ENCODE measurements around the gene ANKRD60. TPM values are rescaled to one million over a fixed set of nuclear protein-coding genes. Genes with fewer than 3 reads are reported as not detected.

ANKRD60 gene
- total RNA-seq, 2 donors from 2014 or later, result not detected

GRCh38 chr20:58233393-58233792 is 4.9 kb upstream of the ANKRD60 start:
- Histone ChIP-seq H3K4me3 (no peak overlapping the region), H3K4me1 (peaks cover 6% of the 10 kb centered on the region), H3K9me3 (no peaks in the 10 kb centered on the region), H3K27me3 (peaks cover 0 to 8% of the 10 kb centered on the region in 2 donors), H3K36me3 (replicated peaks in 1 of 2; ENCODE audit: insufficient read depth in 1 of 2, low read depth in 2 of 2) (peaks cover 0 to 2% of the 10 kb centered on the region in 2 donors), H3K27ac (no peak overlapping the region)
- intact Hi-C loops (cut with DNase I), result loop anchor here (10.0 kb wide), 1 partner anchor 461 kb away; the partner anchor contains the start of gene NPEPL1
- TF ChIP-seq POLR2A (IDR thresholded peaks at IDR 0.05) (no peak), CTCF (IDR thresholded peaks at IDR 0.05) (no peak)
- DNase-seq (no peak), ATAC-seq (no peak)
- WGBS, 2 donors, result 87 to 88% methylated on average over 8 of the region's 8 CpGs

- intact Hi-C loops (cut with DNase I), result loop anchor here (10.0 kb wide), 1 partner anchor 463 kb away; the partner anchor contains the start of gene NPEPL1
- Histone ChIP-seq H3K36me3 (replicated peaks in 1 of 2; ENCODE audit: insufficient read depth in 1 of 2, low read depth in 2 of 2) (peaks cover 0 to 2% of the 10 kb centered on the region in 2 donors), H3K27ac (no peak overlapping the region), H3K9me3 (no peaks in the 10 kb centered on the region), H3K4me3 (no peak overlapping the region), H3K4me1 (peaks cover 3% of the 10 kb centered on the region), H3K27me3 (peaks cover 0 to 21% of the 10 kb centered on the region in 2 donors)
- DNase-seq, result no peak
- TF ChIP-seq POLR2A (IDR thresholded peaks at IDR 0.05) (no peak), CTCF (IDR thresholded peaks at IDR 0.05) (no peak)
- no peak for ATAC-seq
- 72 to 79% methylated on average over 6 of the region's 6 CpGs for WGBS, 2 donors
These were observed 3.2 kb upstream of the ANKRD60 start for GRCh38 chr20:58231683-58232082.

- H3K9me3 ChIP-seq, result no peaks in the 10 kb centered on the region
- DNase-seq (no peak), ATAC-seq (no peak)
- H3K4me3 ChIP-seq, result no peak overlapping the region
- H3K27ac ChIP-seq, result no peak overlapping the region
- intact Hi-C loops (cut with DNase I), result no loop called here
- no peaks in the 10 kb centered on the region for H3K4me1 ChIP-seq
- H3K36me3 ChIP-seq (replicated peaks in 1 of 2; ENCODE audit: insufficient read depth in 1 of 2, low read depth in 2 of 2), result no peaks in the 10 kb centered on the region
- 67 to 73% methylated on average over 14 of the region's 14 CpGs for WGBS, 2 donors
- TF ChIP-seq CTCF (IDR thresholded peaks at IDR 0.05) (no peak), POLR2A (IDR thresholded peaks at IDR 0.05) (no peak)
- peaks cover 0 to 21% of the 10 kb centered on the region in 2 donors for H3K27me3 ChIP-seq
These were observed 845 bp upstream of the ANKRD60 start for GRCh38 chr20:58229198-58229798.

- intact Hi-C loops (cut with DNase I), result no loop called here
- H3K4me3 ChIP-seq, result no peak overlapping the region
- H3K27ac ChIP-seq, result no peak overlapping the region
- DNase-seq, result peak in 1 of 4 donors; percentile 9
- no peaks in the 10 kb centered on the region for H3K4me1 ChIP-seq
- H3K9me3 ChIP-seq, result no peaks in the 10 kb centered on the region
- no peaks in the 10 kb centered on the region for H3K36me3 ChIP-seq (replicated peaks in 1 of 2; ENCODE audit: insufficient read depth in 1 of 2, low read depth in 2 of 2)
- TF ChIP-seq POLR2A (IDR thresholded peaks at IDR 0.05) (no peak), CTCF (IDR thresholded peaks at IDR 0.05) (no peak)
- WGBS, 2 donors, result 7 to 60% methylated on average over 1 to 23 of the region's 29 CpGs
- H3K27me3 ChIP-seq, result peaks cover 0 to 21% of the 10 kb centered on the region in 2 donors
- no peak for ATAC-seq
These were observed 360 bp downstream of the ANKRD60 start for GRCh38 chr20:58228103-58228483.
